ENCODE data around the gene MTA1. TPM values are rescaled to one million over a fixed set of nuclear protein-coding genes. Genes with fewer than 3 reads are reported as not detected.

Gene MTA1
- polyA plus RNA-seq, 4 donors = 28.4 to 98.9 (median 51.9) TPM

GRCh38 chr14:105378873-105379685 lies 40.5 kb upstream of the MTA1 start:
- WGBS, 3 donors = 93 to 94% (median 93%) methylated on average over 17 of the region's 17 CpGs
- no peak overlapping the region for H3K27ac ChIP-seq (ENCODE audit: low read depth in 1 of 3, low read length in 2 of 3)
- no peak overlapping the region for H3K4me3 ChIP-seq (ENCODE audit: low read depth in 1 of 3, low read length in 3 of 3)
- no peaks in the 10 kb centered on the region for H3K27me3 ChIP-seq (ENCODE audit: control insufficient read depth in 3 of 3, insufficient read depth in 3 of 3, low read length in 3 of 3)
- H3K4me1 ChIP-seq (ENCODE audit: control insufficient read depth in 3 of 3, insufficient read depth in 2 of 3, low read depth in 1 of 3, low read length in 2 of 3) = no peaks in the 10 kb centered on the region
- FAIRE-seq (no peak), DNase-seq (no peak)
- peaks cover 0 to 45% (median 0%) of the 10 kb centered on the region in 3 donors for H3K36me3 ChIP-seq (ENCODE audit: control insufficient read depth in 3 of 3, insufficient read depth in 2 of 3, low read depth in 1 of 3, low read length in 3 of 3)
- H3K9me3 ChIP-seq (ENCODE audit: control insufficient read depth in 2 of 2, insufficient read depth in 1 of 2, low read depth in 1 of 2, low read length in 1 of 2) = no peaks in the 10 kb centered on the region

DNA sequence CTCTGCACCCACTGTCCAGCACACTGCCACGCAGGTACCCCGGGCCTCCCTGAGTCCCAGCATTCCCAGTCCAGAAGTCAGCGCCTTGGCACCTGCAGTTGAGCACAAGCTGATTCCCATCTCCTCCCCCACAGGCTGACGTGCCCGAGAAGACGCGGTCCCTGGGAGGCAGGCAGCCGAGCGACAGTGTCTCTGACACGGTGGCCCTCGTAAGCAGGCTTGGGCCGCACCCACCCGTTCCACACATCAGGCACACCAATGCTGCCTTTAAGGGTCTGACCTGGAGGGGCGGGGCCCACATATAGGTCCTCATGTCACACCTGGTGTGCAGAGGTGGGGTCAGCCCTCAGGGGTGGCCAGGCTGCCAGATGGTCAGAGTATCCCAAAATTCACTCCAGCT lies 39.7 kb upstream of the MTA1 start:
- Histone ChIP-seq H3K27me3 (ENCODE audit: control insufficient read depth in 3 of 3, insufficient read depth in 3 of 3, low read length in 3 of 3) (no peaks in the 10 kb centered on the region), H3K4me3 (ENCODE audit: low read depth in 1 of 3, low read length in 3 of 3) (no peak overlapping the region), H3K36me3 (ENCODE audit: control insufficient read depth in 3 of 3, insufficient read depth in 2 of 3, low read depth in 1 of 3, low read length in 3 of 3) (peaks cover 0 to 53% (median 0%) of the 10 kb centered on the region in 3 donors), H3K9me3 (ENCODE audit: control insufficient read depth in 2 of 2, insufficient read depth in 1 of 2, low read depth in 1 of 2, low read length in 1 of 2) (no peaks in the 10 kb centered on the region), H3K27ac (ENCODE audit: low read depth in 1 of 3, low read length in 2 of 3) (no peak overlapping the region), H3K4me1 (ENCODE audit: control insufficient read depth in 3 of 3, insufficient read depth in 2 of 3, low read depth in 1 of 3, low read length in 2 of 3) (no peaks in the 10 kb centered on the region)
- DNase-seq (no peak), FAIRE-seq (no peak)
- 95 to 98% (median 97%) methylated on average over 14 of the region's 14 CpGs for WGBS, 3 donors

DNA sequence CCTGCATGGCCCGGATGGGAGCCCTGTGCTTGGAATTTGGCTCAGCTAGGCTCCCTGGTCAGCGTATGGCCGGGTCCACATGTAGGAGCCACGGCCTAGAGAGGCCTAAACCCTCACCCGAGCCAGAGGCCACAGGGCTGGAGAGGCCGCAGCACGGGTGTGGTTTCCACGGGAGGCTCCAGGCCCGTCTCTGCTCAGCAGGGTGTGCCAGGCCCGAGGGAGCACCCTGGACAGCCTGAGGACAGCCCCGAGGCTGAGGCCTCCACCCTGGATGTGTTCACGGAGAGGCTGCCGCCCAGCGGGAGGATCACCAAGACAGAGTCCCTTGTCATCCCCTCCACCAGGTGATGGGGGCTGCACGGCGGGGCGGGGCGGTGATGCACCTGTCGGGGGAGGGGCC lies 38.9 kb upstream of the MTA1 start:
- H3K4me1 ChIP-seq (ENCODE audit: control insufficient read depth in 3 of 3, insufficient read depth in 2 of 3, low read depth in 1 of 3, low read length in 2 of 3) = no peaks in the 10 kb centered on the region
- DNase-seq (no peak), FAIRE-seq (no peak)
- 87 to 91% (median 89%) methylated on average over 15 to 19 of the region's 19 CpGs for WGBS, 3 donors
- H3K36me3 ChIP-seq (ENCODE audit: control insufficient read depth in 3 of 3, insufficient read depth in 2 of 3, low read depth in 1 of 3, low read length in 3 of 3) = peaks cover 0 to 61% (median 0%) of the 10 kb centered on the region in 3 donors
- H3K4me3 ChIP-seq (ENCODE audit: low read depth in 1 of 3, low read length in 3 of 3) = no peak overlapping the region
- H3K27ac ChIP-seq (ENCODE audit: low read depth in 1 of 3, low read length in 2 of 3) = no peak overlapping the region
- no peaks in the 10 kb centered on the region for H3K27me3 ChIP-seq (ENCODE audit: control insufficient read depth in 3 of 3, insufficient read depth in 3 of 3, low read length in 3 of 3)
- no peaks in the 10 kb centered on the region for H3K9me3 ChIP-seq (ENCODE audit: control insufficient read depth in 2 of 2, insufficient read depth in 1 of 2, low read depth in 1 of 2, low read length in 1 of 2)

DNA sequence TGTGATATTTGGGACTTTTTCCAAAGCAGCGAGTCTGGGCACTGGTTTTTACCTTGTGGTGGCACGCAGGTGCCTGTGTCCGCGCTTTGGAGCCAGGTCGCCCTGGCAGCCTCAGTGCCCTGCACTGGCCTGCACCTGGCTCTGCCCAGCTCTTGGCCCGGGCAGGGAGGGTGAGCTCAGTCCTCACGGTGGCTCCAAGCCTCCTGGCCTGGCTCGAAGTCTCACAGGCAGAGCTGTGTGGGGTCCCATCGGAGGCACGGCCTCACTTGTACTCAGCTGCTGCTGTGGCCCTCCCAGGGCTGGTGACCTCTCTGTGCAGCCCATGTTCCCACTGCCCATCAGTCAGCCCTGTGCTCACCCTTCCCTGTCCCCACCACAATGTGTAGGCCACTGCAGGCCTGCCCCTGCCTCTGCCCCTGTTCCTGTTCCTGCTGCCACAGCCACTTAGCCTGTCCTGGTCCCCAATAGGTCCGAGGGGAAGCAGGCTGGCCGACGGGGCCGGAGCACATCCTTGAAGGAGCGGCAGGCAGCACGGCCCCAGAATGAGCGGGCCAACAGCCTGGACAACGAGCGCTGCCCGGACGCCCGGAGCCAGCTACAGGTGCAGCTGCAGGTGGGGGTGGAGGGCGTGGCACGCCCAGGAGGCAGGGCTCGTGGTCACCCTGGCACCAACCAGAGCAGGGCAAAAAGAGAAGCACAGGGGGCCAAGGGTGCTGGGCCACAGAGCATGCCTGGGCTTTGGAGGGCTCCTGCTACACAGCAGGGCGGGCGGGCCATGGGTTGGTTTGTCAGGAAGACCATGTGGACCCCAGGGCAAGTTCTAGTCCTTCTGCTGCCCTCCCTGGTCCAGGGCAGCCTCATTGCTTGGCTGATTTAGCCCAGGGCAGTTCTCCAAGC lies 37.9 kb upstream of the MTA1 start:
- 85 to 89% (median 87%) methylated on average over 25 to 27 of the region's 27 CpGs for WGBS, 3 donors
- no peaks in the 10 kb centered on the region for H3K4me1 ChIP-seq (ENCODE audit: control insufficient read depth in 3 of 3, insufficient read depth in 2 of 3, low read depth in 1 of 3, low read length in 2 of 3)
- FAIRE-seq (no peak), DNase-seq (no peak)
- H3K36me3 ChIP-seq (ENCODE audit: control insufficient read depth in 3 of 3, insufficient read depth in 2 of 3, low read depth in 1 of 3, low read length in 3 of 3) = peaks cover 0 to 67% (median 0%) of the 10 kb centered on the region in 3 donors
- no peaks in the 10 kb centered on the region for H3K9me3 ChIP-seq (ENCODE audit: control insufficient read depth in 2 of 2, insufficient read depth in 1 of 2, low read depth in 1 of 2, low read length in 1 of 2)
- no peak overlapping the region for H3K4me3 ChIP-seq (ENCODE audit: low read depth in 1 of 3, low read length in 3 of 3)
- H3K27me3 ChIP-seq (ENCODE audit: control insufficient read depth in 3 of 3, insufficient read depth in 3 of 3, low read length in 3 of 3) = no peaks in the 10 kb centered on the region
- no peak overlapping the region for H3K27ac ChIP-seq (ENCODE audit: low read depth in 1 of 3, low read length in 2 of 3)

DNA sequence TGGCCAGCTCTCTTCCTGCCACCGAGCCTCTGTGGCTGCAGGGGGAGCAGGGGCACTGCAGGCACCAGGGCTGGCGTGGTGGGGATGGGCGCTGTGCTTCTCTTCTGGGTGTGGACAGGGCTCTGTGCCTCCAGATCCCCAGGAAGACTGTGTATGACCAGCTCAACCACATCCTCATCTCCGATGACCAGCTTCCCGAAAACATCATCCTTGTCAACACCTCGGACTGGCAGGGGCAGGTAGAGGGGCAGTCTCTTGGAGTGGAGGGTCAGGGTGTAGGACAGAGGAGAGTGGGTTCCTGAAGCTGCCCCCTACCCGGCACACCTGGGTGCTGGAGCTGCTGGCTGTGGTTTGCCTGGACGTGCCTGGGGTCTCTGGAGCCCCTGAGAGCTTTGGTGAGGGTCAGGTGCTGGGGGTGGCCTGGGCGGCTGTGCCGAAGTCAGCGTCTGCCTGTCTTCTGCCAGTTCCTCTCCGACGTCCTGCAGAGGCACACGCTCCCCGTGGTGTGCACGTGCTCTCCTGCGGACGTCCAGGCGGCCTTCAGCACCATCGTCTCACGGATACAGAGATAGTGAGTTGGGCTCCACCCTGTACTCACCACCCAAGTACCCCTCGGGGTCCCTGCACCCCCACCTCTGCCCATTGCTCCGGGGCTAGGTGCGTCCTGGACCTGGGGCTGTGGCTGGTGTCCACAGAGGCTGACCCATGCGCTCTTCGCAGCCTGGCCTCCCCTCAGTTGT lies 37.1 kb upstream of the MTA1 start:
- H3K36me3 ChIP-seq (ENCODE audit: control insufficient read depth in 3 of 3, insufficient read depth in 2 of 3, low read depth in 1 of 3, low read length in 3 of 3) = peaks cover 0 to 74% (median 0%) of the 10 kb centered on the region in 3 donors
- no peaks in the 10 kb centered on the region for H3K27me3 ChIP-seq (ENCODE audit: control insufficient read depth in 3 of 3, insufficient read depth in 3 of 3, low read length in 3 of 3)
- no peak overlapping the region for H3K4me3 ChIP-seq (ENCODE audit: low read depth in 1 of 3, low read length in 3 of 3)
- FAIRE-seq (no peak), DNase-seq (no peak)
- no peaks in the 10 kb centered on the region for H3K9me3 ChIP-seq (ENCODE audit: control insufficient read depth in 2 of 2, insufficient read depth in 1 of 2, low read depth in 1 of 2, low read length in 1 of 2)
- no peak overlapping the region for H3K27ac ChIP-seq (ENCODE audit: low read depth in 1 of 3, low read length in 2 of 3)
- 94 to 98% (median 95%) methylated on average over 26 of the region's 26 CpGs for WGBS, 3 donors
- H3K4me1 ChIP-seq (ENCODE audit: control insufficient read depth in 3 of 3, insufficient read depth in 2 of 3, low read depth in 1 of 3, low read length in 2 of 3) = no peaks in the 10 kb centered on the region

- WGBS, 3 donors = 96 to 98% (median 97%) methylated on average over 32 of the region's 32 CpGs
- H3K36me3 ChIP-seq (ENCODE audit: control insufficient read depth in 3 of 3, insufficient read depth in 2 of 3, low read depth in 1 of 3, low read length in 3 of 3) = peaks cover 0 to 79% (median 0%) of the 10 kb centered on the region in 3 donors
Observed at GRCh38 chr14:105383083-105383730, 36.4 kb upstream of the MTA1 start.

DNA sequence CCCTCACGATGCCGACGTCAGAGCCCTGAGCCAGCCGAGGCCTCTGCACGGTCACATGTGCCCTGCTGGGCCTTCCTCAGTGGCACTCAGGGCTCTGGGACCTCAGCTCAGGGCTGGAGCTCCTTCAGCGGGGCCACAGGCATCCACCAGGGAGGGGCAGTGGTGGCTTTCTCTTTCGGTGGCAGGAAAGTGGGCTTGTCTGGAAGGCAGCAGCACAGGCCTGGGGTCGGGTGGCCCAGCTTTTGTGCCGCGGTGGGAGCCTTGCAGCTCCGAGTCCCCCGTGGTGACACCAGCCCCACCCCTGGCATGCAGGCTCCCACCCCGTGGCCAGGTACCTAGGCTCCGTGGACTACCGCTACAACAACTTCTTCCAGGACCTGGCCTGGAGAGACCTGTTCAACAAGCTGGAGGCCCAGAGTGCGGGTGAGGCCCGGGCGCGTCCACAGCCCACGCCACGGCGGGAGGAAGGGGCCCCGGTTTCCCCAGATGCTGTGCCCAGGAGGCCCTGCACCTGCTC lies 35.5 kb upstream of the MTA1 start:
- Histone ChIP-seq H3K27ac (ENCODE audit: low read depth in 1 of 3, low read length in 2 of 3) (no peak overlapping the region), H3K36me3 (ENCODE audit: control insufficient read depth in 3 of 3, insufficient read depth in 2 of 3, low read depth in 1 of 3, low read length in 3 of 3) (peaks cover 0 to 84% (median 0%) of the 10 kb centered on the region in 3 donors), H3K27me3 (ENCODE audit: control insufficient read depth in 3 of 3, insufficient read depth in 3 of 3, low read length in 3 of 3) (no peaks in the 10 kb centered on the region), H3K4me1 (ENCODE audit: control insufficient read depth in 3 of 3, insufficient read depth in 2 of 3, low read depth in 1 of 3, low read length in 2 of 3) (no peaks in the 10 kb centered on the region), H3K4me3 (ENCODE audit: low read depth in 1 of 3, low read length in 3 of 3) (no peak overlapping the region), H3K9me3 (ENCODE audit: control insufficient read depth in 2 of 2, insufficient read depth in 1 of 2, low read depth in 1 of 2, low read length in 1 of 2) (no peaks in the 10 kb centered on the region)
- DNase-seq (no peak), FAIRE-seq (no peak)
- 89 to 95% (median 94%) methylated on average over 18 to 23 of the region's 23 CpGs for WGBS, 3 donors

More at GRCh38 chr14:105383083-105383730, 36.4 kb upstream of the MTA1 start:
- FAIRE-seq (no peak), DNase-seq (no peak)
- Histone ChIP-seq H3K27ac (ENCODE audit: low read depth in 1 of 3, low read length in 2 of 3) (no peak overlapping the region), H3K27me3 (ENCODE audit: control insufficient read depth in 3 of 3, insufficient read depth in 3 of 3, low read length in 3 of 3) (no peaks in the 10 kb centered on the region), H3K9me3 (ENCODE audit: control insufficient read depth in 2 of 2, insufficient read depth in 1 of 2, low read depth in 1 of 2, low read length in 1 of 2) (no peaks in the 10 kb centered on the region), H3K4me3 (ENCODE audit: low read depth in 1 of 3, low read length in 3 of 3) (no peak overlapping the region), H3K4me1 (ENCODE audit: control insufficient read depth in 3 of 3, insufficient read depth in 2 of 3, low read depth in 1 of 3, low read length in 2 of 3) (no peaks in the 10 kb centered on the region)
